HL-60 (cell line): ENCODE measurements around the gene DIAPH1.
A peak's percentile ranks its signal among the peaks of the same experiment; 100 is the strongest.

Experiments
- DNase-seq, 2 experiments: peaks; one replicate each; pipeline ENCODE4 v3.0.0-alpha.2; 2010 to 2020; ENCODE audit warnings: low read depth in 1 of 2, low spot score in 1 of 2
- H3K27ac ChIP-seq: fragments of 250-450 bp; sonication (Bioruptor Pico); replicated peaks from 2 replicates; pipeline ENCODE4 v1.5.1; 2020; ENCODE audit warnings: mild to moderate bottlenecking, moderate library complexity
- H3K27me3 ChIP-seq: fragments of 250-450 bp; sonication (Bioruptor Pico); 2 replicates; pipeline ENCODE4 v1.5.1; 2021; ENCODE audit warnings: mild to moderate bottlenecking, moderate library complexity; ENCODE audit not compliant: insufficient read depth, poor library complexity, severe bottlenecking
- H3K4me3 ChIP-seq: replicated peaks from 2 replicates; pipeline ENCODE4 v1.5.1; 2011; ENCODE audit warnings: mild to moderate bottlenecking, control low read depth, low read length; ENCODE audit not compliant: insufficient read depth
- CTCF ChIP-seq: IDR thresholded peaks from one replicate; pipeline ENCODE4 v1.5.1; 2011; ENCODE audit warnings: low read length, control low read depth, inconsistent platforms; ENCODE audit not compliant: insufficient read depth
- GABPA ChIP-seq: IDR thresholded peaks from 2 replicates; pipeline ENCODE4 v1.6.1; 2012; ENCODE audit warnings: low read depth
- POLR2AphosphoS5 ChIP-seq: IDR thresholded peaks from 2 replicates; pipeline ENCODE4 v1.6.1; 2012; ENCODE audit warnings: low read depth
- SPI1 ChIP-seq: IDR thresholded peaks from 2 replicates; pipeline ENCODE4 v1.6.1; 2012; ENCODE audit warnings: low read depth, mild to moderate bottlenecking, borderline replicate concordance
- TF ChIP-seq, protein P1 (sequence below): IDR thresholded peaks from 2 replicates; pipeline ENCODE4 v1.6.1; 2012; ENCODE audit warnings: low read depth; ENCODE audit not compliant: insufficient replicate concordance

DIAPH1 gene

DNA sequence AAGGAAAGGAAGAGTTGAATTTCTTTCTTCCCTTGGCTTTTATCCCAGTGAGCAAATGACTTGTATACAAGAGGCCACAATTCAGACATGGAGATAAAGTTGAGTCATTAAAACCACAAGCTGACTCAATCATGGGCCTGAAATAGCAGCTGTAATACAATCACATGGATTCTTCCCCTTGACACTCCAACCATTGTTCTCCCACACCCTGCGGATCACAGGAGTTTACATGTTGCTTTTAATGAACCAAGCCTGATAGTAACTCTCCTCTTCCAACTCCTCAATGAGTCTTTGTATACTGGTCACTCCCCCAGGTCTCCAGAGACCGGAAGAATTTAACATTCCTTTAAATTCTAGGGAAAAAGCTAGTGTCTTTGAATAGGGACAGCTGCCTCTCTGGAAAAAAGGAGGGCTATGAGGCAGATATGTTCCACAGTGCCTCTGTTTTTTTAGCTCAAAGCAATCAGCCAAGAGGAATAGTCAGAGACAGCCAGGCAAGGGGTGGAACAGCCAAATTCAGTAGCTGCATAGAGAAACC, 97.5 kb downstream of the DIAPH1 start:
- TF ChIP-seq SPI1 (no peak), POLR2AphosphoS5 (peak; percentile 33; the same call in 1 of the 2 replicates)
- DNase-seq = peak; percentile 47 to 67
- H3K4me3 ChIP-seq = no peak overlapping the region
- H3K27me3 ChIP-seq = no peaks in the 10 kb centered on the region
- peak overlapping the region; percentile 27 for H3K27ac ChIP-seq

GRCh38 chr5:141519605-141520565, 98.9 kb downstream of the DIAPH1 start:
- Histone ChIP-seq H3K4me3 (no peak overlapping the region), H3K27ac (peak overlapping the region; percentile 27; the same call in 1 of the 2 replicates), H3K27me3 (no peaks in the 10 kb centered on the region)
- no peak for TF ChIP-seq CTCF
- TF ChIP-seq GABPA = no peak
- peak; percentile 92 for TF ChIP-seq SPI1
- no peak for DNase-seq

- DNase-seq = no peak
- no peak overlapping the region for H3K27ac ChIP-seq
- no peaks in the 10 kb centered on the region for H3K27me3 ChIP-seq
- no peak for TF ChIP-seq SPI1
- TF ChIP-seq GABPA = no peak
- no peak for TF ChIP-seq POLR2AphosphoS5
- TF ChIP-seq CTCF = no peak
- TF ChIP-seq, protein P1, sequence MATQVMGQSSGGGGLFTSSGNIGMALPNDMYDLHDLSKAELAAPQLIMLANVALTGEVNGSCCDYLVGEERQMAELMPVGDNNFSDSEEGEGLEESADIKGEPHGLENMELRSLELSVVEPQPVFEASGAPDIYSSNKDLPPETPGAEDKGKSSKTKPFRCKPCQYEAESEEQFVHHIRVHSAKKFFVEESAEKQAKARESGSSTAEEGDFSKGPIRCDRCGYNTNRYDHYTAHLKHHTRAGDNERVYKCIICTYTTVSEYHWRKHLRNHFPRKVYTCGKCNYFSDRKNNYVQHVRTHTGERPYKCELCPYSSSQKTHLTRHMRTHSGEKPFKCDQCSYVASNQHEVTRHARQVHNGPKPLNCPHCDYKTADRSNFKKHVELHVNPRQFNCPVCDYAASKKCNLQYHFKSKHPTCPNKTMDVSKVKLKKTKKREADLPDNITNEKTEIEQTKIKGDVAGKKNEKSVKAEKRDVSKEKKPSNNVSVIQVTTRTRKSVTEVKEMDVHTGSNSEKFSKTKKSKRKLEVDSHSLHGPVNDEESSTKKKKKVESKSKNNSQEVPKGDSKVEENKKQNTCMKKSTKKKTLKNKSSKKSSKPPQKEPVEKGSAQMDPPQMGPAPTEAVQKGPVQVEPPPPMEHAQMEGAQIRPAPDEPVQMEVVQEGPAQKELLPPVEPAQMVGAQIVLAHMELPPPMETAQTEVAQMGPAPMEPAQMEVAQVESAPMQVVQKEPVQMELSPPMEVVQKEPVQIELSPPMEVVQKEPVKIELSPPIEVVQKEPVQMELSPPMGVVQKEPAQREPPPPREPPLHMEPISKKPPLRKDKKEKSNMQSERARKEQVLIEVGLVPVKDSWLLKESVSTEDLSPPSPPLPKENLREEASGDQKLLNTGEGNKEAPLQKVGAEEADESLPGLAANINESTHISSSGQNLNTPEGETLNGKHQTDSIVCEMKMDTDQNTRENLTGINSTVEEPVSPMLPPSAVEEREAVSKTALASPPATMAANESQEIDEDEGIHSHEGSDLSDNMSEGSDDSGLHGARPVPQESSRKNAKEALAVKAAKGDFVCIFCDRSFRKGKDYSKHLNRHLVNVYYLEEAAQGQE = no peak
- H3K4me3 ChIP-seq = no peak overlapping the region
Measured at GRCh38 chr5:141518618-141519015, 100.2 kb downstream of the DIAPH1 start.

DNA sequence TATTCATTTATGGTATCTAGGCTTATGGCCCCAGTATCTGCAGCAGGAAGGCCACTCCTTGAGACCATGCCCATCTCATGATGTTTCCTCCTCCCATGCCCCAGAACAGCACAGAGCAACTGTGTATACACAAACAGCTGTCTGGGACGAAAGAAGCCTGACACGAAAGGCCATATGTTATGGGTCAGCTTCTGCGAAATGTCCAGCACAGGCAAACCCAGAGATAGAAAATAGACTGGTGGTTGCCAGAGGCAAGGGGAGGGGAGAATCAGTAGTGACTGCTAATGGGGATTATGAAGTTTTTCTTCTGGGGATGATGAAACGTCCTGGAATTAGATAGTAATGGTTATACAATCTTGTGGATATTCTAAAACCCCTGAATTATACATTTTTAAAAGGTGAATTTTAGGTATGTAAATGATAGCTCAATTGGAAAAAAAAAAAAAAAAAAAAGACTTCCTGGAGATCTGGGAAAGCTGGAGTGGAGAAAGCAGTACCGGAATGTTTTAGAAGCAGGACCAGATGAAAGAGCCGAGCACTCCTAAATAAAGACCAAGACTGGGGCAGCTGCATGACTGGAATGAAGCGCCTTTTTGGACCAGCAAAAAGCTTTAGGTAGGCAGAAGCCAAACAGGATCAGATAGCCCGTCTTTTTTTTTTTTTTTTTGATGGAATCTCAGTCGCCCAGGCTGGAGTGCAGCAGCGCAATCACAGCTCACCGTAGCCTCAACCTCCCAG, 100.8 kb downstream of the DIAPH1 start:
- no peak overlapping the region for H3K27ac ChIP-seq

More for the DNA sequence above, 100.8 kb downstream of the DIAPH1 start:
- Histone ChIP-seq H3K27me3 (no peaks in the 10 kb centered on the region), H3K4me3 (no peak overlapping the region)
- TF ChIP-seq GABPA (no peak), POLR2AphosphoS5 (no peak), CTCF (no peak), SPI1 (no peak)
- TF ChIP-seq, protein P1 = no peak
- no peak for DNase-seq
